HEK293 (cell line): ENCODE data around the gene CHD5.

Source experiments
- KLF10 ChIP-seq: fragments of 450-650 bp; IDR thresholded peaks from 2 replicates; pipeline ENCODE4 v1.5.1; 2018; ENCODE audit warnings: missing biosample characterization, mild to moderate bottlenecking, missing genetic modification characterization
- KLF7 ChIP-seq: fragments of 450-650 bp; formaldehyde crosslinking; IDR thresholded peaks from 2 replicates; pipeline ENCODE4 v1.5.1; 2016; ENCODE audit warnings: missing biosample characterization, missing genetic modification characterization, borderline replicate concordance
- KLF9 ChIP-seq: fragments of 450-650 bp; formaldehyde crosslinking; IDR thresholded peaks from 2 replicates; pipeline ENCODE4 v1.5.1; 2016; ENCODE audit warnings: missing biosample characterization, missing genetic modification characterization, low read depth
- MYNN ChIP-seq: fragments of 450-650 bp; formaldehyde crosslinking; IDR thresholded peaks from 2 replicates; pipeline ENCODE4 v1.5.1; 2016; ENCODE audit warnings: missing biosample characterization, missing genetic modification characterization, borderline replicate concordance
- SP2 ChIP-seq: fragments of 450-650 bp; formaldehyde crosslinking; IDR thresholded peaks from 2 replicates; pipeline ENCODE4 v1.5.1; 2016; ENCODE audit warnings: missing biosample characterization, missing genetic modification characterization
- SP7 ChIP-seq: fragments of 450-650 bp; formaldehyde crosslinking; IDR thresholded peaks from 2 replicates; pipeline ENCODE4 v1.5.1; 2016; ENCODE audit warnings: missing biosample characterization, missing genetic modification characterization
- TCF7L2 ChIP-seq: IDR thresholded peaks from 2 replicates; pipeline ENCODE4 v1.6.1; 2011; ENCODE audit warnings: low read depth, mild to moderate bottlenecking, inconsistent platforms, low read length, moderate library complexity, borderline replicate concordance
- ZNF184 ChIP-seq: fragments of 450-650 bp; IDR thresholded peaks from 2 replicates; pipeline ENCODE4 v1.5.1; 2018; ENCODE audit warnings: missing biosample characterization, mild to moderate bottlenecking, missing genetic modification characterization
- ZNF341 ChIP-seq: fragments of 450-650 bp; formaldehyde crosslinking; IDR thresholded peaks from 2 replicates; pipeline ENCODE4; 2016; ENCODE audit warnings: low read depth, missing biosample characterization, missing genetic modification characterization
- ZNF677 ChIP-seq: fragments of 450-650 bp; IDR thresholded peaks from 2 replicates; pipeline ENCODE4 v1.5.0; 2018; ENCODE audit warnings: missing biosample characterization, mild to moderate bottlenecking, missing genetic modification characterization, moderate library complexity
- ZSCAN23 ChIP-seq: fragments of 450-650 bp; formaldehyde crosslinking; IDR thresholded peaks from 2 replicates; pipeline ENCODE4 v1.5.1; 2016; ENCODE audit warnings: missing biosample characterization, missing genetic modification characterization
- TF ChIP-seq, protein P1 (sequence below): fragments of 450-650 bp; formaldehyde crosslinking; IDR thresholded peaks from 2 replicates; pipeline ENCODE4 v1.5.1; 2016; ENCODE audit warnings: missing biosample characterization, missing genetic modification characterization
- TF ChIP-seq, protein P2 (sequence below): sonication (generic); formaldehyde crosslinking; IDR thresholded peaks from 2 replicates; pipeline ENCODE4 v1.8.1; 2022; ENCODE audit warnings: mild to moderate bottlenecking, moderate library complexity, missing genetic modification reagents

DNA sequence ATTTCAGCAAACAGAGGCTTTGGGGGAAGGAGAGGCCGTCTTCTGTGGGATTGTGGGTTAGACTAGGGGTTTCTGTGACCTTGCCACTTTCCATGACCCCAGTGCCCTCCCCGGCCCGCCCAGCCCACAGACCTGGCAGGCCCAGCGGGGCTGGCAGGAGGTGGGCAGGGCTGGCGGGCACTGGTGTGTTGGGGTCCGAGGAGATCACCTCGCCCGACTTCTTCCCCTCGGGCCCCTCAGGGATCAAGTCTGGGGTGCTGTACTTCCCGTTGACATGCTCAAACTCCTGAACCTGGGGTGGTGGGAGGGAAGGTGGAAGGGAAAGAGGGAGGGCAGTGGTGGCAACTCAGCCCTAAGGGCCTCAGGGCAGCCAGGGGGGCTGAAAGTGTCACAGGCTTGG lies 56.3 kb downstream of the CHD5 start:
- no peak for TF ChIP-seq SP2 (tag by site-specific recombination)
- TF ChIP-seq, protein P1, sequence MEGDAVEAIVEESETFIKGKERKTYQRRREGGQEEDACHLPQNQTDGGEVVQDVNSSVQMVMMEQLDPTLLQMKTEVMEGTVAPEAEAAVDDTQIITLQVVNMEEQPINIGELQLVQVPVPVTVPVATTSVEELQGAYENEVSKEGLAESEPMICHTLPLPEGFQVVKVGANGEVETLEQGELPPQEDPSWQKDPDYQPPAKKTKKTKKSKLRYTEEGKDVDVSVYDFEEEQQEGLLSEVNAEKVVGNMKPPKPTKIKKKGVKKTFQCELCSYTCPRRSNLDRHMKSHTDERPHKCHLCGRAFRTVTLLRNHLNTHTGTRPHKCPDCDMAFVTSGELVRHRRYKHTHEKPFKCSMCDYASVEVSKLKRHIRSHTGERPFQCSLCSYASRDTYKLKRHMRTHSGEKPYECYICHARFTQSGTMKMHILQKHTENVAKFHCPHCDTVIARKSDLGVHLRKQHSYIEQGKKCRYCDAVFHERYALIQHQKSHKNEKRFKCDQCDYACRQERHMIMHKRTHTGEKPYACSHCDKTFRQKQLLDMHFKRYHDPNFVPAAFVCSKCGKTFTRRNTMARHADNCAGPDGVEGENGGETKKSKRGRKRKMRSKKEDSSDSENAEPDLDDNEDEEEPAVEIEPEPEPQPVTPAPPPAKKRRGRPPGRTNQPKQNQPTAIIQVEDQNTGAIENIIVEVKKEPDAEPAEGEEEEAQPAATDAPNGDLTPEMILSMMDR (tag by site-specific recombination), result no peak
- TF ChIP-seq KLF10 (tag by site-specific recombination), result no peak
- TF ChIP-seq ZNF184 (tag by site-specific recombination), result no peak
- TF ChIP-seq SP7 (tag by site-specific recombination), result no peak
- TF ChIP-seq ZSCAN23 (tag by site-specific recombination), result no peak
- no peak for TF ChIP-seq KLF9 (tag by site-specific recombination)
- TF ChIP-seq MYNN, result no peak
- no peak for TF ChIP-seq TCF7L2
- no peak for TF ChIP-seq KLF7 (tag by site-specific recombination)
- TF ChIP-seq ZNF677, result no peak
- TF ChIP-seq, protein P2, sequence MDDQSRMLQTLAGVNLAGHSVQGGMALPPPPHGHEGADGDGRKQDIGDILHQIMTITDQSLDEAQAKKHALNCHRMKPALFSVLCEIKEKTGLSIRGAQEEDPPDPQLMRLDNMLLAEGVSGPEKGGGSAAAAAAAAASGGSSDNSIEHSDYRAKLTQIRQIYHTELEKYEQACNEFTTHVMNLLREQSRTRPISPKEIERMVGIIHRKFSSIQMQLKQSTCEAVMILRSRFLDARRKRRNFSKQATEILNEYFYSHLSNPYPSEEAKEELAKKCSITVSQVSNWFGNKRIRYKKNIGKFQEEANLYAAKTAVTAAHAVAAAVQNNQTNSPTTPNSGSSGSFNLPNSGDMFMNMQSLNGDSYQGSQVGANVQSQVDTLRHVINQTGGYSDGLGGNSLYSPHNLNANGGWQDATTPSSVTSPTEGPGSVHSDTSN (CRISPR knock-in tag), result no peak
- no peak for TF ChIP-seq ZNF341 (tag by site-specific recombination)
